Stimulated activated CD4-positive, alpha-beta T cell treated with anti-CD3 and anti-CD28 coated beads, Interleukin-1b, Interleukin-23, amount 100 ng/mL, for 1 hour (primary cell): Measurements from ENCODE around the gene TMCC1.
"Not testable (repeated sequence)": the region's sequence is repeated elsewhere in the genome, so short reads cannot be mapped to it uniquely, and the experiment has no call there.

Source experiments
- DNase-seq, 2 donors: peaks; one replicate each; pipeline ENCODE4 v3.0.0-alpha.2; 2020; ENCODE audit warnings: low read depth in 2 of 2

Gene TMCC1

DNA sequence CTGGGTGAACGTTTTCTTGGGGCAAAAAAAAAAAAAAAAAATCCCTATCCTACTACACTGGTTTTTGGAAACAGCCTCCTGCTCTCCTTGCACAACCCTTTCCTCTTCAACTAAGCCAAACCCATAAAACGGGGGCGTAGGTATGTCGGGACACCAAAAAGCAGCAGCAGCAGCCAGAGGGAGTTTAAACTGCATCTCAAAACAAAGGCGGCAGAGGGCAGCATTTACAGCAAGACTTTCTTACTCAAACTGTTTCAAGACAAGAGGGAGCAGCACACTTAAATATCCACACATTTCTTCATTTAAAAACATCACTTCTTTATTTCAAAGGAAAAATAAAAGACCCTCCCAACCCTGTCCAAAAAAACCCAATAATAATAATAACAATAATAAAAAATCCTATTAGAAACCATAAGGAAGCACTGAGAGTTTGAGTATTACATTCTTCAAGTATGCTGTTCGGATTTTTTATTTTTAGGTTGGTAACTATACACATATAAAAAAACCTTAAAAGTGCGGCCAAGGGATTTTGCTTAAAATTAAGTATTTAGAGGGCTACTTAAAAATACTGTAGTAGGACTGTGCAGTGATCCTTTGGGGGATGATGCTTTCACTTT is 243.1 kb downstream of the TMCC1 start:
- peak in 1 of 2 donors; percentile 29 for DNase-seq

DNA sequence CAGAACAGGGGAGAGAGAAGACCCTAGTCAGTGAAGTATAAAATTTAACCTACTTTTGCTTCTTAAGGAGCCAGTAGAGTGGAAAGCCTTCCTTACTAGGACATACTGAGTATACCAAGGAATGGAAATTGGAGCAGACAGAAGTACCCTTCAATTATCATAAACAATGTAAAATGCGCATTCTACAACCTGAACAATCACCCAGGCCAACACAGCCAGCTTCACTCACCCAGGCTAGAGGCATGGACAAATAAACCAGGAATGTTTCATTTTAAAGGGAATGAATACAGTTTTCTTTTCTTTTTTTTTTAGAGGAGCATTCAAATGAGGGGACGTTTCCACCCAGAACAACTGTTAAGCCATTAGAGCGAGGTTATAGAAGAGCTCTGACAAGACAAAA is 245.1 kb downstream of the TMCC1 start:
- no peak for DNase-seq

GRCh38 chr3:129645286-129645685 is 248.2 kb downstream of the TMCC1 start:
- no peak for DNase-seq

GRCh38 chr3:129644836-129645235 is 248.7 kb downstream of the TMCC1 start:
- DNase-seq: no peak

GRCh38 chr3:129641567-129642260 is 251.8 kb downstream of the TMCC1 start:
- DNase-seq: not testable (repeated sequence)

DNA sequence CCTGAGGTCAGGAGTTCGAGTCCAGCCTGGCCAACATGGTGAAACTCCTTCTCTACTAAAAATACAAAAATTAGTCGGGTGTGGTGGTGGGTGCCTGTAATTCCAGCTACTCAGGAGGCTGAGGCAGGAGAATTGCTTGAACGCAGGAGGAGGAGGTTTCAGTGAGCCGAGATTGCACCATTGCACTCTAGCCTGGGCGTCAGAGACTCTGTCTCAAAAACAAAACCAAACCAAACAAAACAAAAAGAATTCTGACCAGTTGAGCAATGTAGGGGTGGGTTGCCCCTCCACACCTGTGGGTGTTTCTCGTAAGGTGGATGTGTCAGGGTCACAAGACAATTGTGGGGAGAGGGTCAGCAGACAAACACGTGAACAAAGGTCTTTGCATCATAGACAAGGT is 252.5 kb downstream of the TMCC1 start:
- DNase-seq: not testable (repeated sequence)

DNA sequence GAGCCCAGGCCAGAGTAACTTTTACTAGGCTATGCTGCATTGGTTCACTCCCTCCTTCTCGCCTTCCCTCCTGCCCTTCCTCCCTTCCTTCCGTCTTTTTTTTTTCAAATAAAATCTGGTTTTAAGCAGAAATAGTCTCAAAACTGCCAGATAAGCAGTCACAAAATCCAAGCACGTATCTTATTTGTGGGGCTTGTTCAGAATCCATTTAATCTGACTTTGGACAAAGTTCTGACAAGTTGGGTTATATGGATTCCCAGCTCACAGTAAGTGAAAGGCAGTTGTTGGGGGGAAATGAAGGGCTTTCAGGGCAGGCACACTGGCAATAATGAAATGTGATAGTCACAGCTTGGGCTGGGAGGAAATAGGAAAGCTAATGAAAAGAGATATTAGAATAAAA is 255.0 kb downstream of the TMCC1 start:
- DNase-seq: no peak

DNA sequence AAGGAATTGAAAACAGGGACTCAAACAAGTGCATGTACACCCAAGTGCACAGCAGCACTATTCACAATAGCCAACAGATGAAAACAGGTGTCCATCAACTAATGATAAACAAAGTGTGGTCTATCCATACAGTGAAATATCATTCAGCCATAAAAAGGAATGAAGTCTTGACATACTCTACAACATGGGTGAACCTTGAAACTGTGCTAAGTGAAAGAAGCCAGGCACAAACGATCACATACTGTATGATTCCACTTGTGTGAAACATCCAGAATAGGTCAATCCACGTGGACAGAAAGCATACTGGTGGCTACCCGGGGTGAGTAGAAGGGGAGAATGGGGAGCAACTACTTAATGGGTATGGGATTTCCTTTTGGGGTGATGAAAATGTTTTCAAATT is 257.4 kb downstream of the TMCC1 start:
- no peak for DNase-seq

GRCh38 chr3:129635656-129636055 is 257.9 kb downstream of the TMCC1 start:
- DNase-seq: no peak

DNA sequence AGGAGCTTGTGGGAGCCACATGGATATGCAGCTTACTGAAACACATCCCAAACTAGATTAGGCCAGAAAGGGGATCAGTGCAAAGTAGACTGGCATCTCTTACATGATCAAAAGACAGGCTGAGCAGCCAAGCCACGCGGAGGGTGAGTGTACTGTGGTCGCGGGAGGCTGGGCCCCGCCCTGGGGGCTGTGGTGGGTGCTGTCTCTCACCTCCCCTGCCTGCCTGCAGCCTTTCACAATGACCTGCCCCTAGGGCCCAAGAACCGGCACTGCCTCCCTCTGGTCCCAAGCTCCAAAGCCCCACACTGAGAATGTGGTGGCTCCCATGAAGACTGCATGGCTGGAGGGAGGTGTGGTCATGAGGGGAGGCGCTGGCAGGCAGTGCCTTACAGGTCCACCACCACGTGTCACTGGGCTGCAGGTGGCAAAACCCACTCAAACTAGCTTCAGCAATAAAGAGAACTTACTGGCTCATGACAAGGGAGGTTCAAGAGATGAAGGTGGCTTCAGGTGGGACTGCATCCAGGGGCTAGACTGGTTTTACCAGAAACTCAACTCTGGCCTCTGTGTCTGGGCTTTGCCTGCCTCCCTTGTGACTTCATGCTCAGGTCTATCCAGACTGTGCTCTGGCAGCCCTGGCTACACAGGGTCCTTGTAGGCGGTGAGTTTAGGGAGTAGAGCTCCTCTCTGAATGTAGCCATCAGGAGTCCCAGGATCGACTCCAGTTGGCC is 259.6 kb downstream of the TMCC1 start:
- DNase-seq: no peak

DNA sequence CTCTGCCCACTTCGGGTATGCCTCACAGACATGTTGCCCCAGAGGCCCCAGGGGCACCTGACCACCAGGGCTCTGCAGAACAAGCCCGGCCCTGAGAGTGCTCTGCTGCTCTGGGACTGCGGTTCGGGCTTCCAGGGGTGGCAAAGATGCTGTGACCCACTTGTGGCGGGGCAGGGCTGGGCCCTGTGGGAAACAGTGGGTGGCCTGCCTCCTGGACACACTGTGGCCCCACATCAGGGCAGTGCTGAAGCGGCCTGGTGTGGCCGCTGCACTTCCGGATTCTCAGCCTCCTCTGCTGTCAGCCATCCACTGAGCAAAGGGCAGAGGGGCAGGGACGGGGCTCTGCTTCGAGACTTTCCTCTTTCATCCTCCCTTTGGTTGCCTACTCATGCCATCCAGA is 260.5 kb downstream of the TMCC1 start:
- no peak for DNase-seq

GRCh38 chr3:129632556-129632955 is 261.0 kb downstream of the TMCC1 start:
- DNase-seq: no peak

DNA sequence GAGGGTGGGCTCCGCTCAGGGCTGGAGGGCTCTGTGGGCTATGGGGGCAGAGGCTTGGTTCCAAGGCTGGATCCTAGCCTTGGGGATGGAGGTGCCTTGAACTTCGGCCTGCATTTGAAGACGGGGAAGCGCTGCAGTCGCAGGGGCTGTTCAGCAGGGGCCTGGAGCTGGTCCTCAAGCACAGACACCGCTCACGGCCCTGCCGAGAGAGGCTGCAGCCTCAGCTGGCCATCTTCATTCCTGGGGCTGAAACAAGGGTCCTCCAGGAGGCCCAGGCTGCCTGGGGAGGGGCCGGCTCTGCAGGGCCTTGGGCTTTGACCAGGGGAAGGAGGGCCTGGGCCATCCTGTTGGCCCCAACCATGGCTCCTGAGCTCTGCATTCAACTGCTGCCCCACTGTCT is 261.5 kb downstream of the TMCC1 start:
- DNase-seq: no peak

- DNase-seq: no peak
Observed at GRCh38 chr3:129629011-129629410, 264.5 kb downstream of the TMCC1 start.

DNA sequence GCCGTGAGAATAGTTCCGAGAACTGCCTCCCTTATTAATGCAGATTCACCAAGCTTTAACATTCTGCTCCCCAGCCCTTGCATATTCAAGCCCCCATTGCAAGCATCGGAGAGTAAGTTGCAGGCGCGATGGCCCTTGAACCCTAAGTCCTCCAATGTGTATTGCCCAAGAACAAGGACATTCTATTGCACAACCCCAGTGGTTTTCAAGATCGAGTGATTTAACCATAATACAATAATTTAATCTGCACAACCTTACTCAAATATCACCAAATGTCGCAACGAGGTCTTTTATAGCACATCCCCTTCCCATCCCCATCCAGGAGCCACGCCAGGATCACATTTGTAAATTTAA is 265.4 kb downstream of the TMCC1 start:
- no peak for DNase-seq

DNA sequence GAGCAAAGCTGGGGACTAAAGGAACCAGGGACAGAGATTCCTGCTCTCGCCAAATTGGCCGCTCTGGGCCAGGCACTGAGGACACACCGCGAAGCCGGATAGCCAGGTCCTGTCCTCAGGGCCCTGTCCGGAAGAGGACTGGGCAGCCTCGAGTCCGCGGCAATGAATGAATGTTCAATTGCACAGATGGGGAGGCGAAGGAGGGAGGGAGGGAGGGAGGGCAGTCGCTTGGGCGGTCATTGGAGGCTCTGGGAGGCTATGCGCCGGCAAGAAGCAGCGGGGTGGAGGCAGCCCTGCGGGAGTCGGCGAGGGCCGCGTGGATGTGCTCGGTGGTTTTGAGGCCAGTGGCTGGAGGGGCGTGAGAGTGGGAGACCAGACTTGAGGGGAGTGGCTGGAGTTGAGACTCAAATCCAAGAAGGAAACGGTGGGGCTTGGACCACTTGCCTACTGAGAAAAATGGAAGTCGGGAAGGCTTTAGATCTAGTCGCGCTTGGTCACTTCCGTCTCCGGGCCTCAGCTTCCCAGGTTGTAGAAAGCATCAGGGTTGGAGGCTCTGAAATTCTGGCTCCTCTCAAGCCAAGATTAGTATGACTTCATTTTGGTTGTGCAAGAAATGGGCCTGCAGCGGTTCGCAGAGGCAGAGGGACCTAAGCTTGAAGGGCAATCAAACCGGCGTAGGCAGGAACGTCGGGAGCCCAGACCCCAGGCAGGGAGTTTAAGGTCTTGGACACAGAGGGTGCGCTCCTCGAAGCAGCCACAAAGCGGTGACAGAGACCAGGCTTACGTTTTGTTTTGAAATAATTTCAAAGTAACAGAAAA is 266.0 kb downstream of the TMCC1 start:
- DNase-seq: peak in 1 of 2 donors; percentile 30

DNA sequence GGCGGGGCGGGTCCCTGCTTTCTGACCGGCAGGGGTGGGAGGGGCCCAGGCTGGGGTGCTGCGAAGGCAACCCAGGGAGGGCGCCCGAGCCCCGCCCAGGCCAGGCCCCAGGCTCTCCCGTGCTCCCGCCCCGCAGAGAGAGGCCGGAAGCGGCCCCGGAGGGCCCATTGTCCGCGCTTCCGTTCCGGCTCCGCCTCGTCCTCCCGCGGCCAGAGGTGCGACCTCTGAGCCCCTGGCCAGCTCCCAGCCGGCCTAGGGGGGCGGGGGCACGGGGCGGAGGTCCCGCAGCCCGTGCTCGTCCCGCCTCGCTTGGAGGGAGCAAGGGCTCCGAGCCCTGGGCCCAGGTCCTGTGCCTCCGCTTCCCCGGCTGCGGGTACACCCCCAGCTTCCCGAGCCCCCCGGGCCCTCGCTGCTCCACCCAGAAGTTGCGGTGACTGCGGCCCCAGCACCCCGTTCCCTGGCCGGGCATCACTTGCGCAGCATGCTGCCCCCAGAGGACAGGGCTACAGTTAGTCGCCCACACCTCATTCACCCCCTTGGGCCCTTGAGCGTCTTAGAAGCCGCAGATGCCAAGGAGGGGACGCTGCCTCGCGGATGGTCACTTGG is 266.7 kb downstream of the TMCC1 start:
- DNase-seq: peak in 1 of 2 donors; percentile 27

GRCh38 chr3:129625072-129625874 is 268.2 kb downstream of the TMCC1 start:
- no peak for DNase-seq

DNA sequence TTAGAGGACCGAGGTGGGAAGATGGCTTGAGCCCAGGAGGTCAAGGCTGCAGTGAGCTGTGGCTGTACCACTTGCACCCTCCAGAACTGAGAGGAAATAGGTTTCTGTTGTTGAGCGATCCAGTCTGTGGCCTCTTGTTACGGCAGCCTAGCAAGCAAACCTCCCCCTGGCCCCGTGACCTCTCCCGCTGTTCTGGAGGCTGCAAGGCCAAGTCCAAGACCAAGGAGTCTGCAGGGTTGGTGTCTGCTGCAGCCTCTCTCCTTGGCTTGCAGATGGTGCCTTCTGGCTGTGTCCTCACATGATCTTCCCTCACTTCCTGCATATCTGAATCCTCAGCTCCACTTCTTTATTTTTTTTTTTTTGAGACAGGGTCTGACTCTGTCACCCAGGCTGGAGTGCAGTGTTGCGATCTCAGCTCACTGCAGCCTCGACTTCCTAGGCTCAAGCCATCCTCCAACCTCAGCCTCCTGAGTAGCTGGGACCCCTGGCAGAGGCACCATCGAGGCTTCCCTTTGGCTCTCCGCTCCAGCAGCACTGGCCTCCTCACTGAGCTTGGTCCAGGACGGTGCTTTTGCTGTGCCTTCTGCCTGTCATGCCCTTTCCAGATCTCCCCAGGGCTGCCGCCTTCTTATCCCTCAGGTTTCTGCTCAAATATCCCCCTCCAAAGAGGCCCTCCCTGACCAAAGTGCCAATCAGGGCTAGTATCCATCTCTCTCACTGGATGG is 269.0 kb downstream of the TMCC1 start:
- DNase-seq: no peak

- no peak for DNase-seq
Observed at GRCh38 chr3:129623447-129624118, 269.9 kb downstream of the TMCC1 start.
